HCT116 (cell line): ENCODE data around the gene C19orf85. TPM values are rescaled to one million over a fixed set of nuclear protein-coding genes. Genes with fewer than 3 reads are reported as not detected.

ENCODE experiments used
- ATAC-seq: fragments of 200-7000 bp; cut with Tn5 transposase; 2 replicates; pipeline ENCODE4 v1.9.1; 2020; ENCODE audit warnings: mild to moderate bottlenecking, moderate library complexity
- BruUV-seq: library from RNA; stranded (reverse); fragments of 400-500 nt; replicated peaks from 2 replicates; lab custom pipeline; 2021; lab: Mats Ljungman, UMichigan
- CTCF ChIA-PET: fragments of 300-600 bp; sonication (Branson Sonifier 250); formaldehyde crosslinking; loops from one replicate; lab custom pipeline; 2021; ENCODE audit warnings: antibody characterized with exemption; lab: Charles Lee
- POLR2A ChIA-PET: fragments of 300-600, 350-600 bp; sonication (Branson Sonifier 250); formaldehyde crosslinking; loops from one replicate; lab custom pipeline; 2021; ENCODE audit warnings: antibody characterized with exemption; lab: Charles Lee
- RAD21 ChIA-PET, 2 experiments: fragments of 300-600 bp; sonication (Branson Sonifier 250); formaldehyde crosslinking; loops; one replicate each; lab custom pipeline; 2023; ENCODE audit warnings: low total read pairs in 2 of 2; ENCODE audit not compliant: uncharacterized antibody in 2 of 2, unreplicated experiment in 2 of 2, low non-redundant PET in 1 of 2; lab: Charles Lee
- DNase-seq: peaks from one replicate; pipeline ENCODE4 v3.0.0-alpha.2; 2010; ENCODE audit warnings: low read depth, low spot score
- H2AFZ ChIP-seq: fragments of 200-600 bp; shearing (Covaris generic), sonication (generic); 2 replicates; pipeline ENCODE4 v1.6.1; 2017; ENCODE audit warnings: low read depth, mixed run types, mixed read lengths, antibody characterized with exemption, low read length; ENCODE audit not compliant: poor library complexity, severe bottlenecking
- H3K27ac ChIP-seq: 2 replicates; pipeline ENCODE4 v1.5.1; 2012; ENCODE audit warnings: low read depth, low read length
- H3K27me3 ChIP-seq: fragments of 200-600 bp; sonication (generic); 2 replicates; pipeline ENCODE4 v1.6.1; 2016; ENCODE audit warnings: mixed run types, low read length, mixed read lengths; ENCODE audit not compliant: insufficient read depth
- H3K36me3 ChIP-seq, 2 experiments: fragments of 200-500 bp in 1 of 2; fragments of 200-600 bp in 1 of 2; sonication (Bioruptor generic) in 1 of 2; sonication (generic) in 1 of 2; 2 replicates each; pipeline versions ENCODE4 v1.5.1 to v1.6.1; 2014 to 2016; ENCODE audit warnings: low read length in 2 of 2, inconsistent platforms in 1 of 2, mixed read lengths in 1 of 2, mixed run types in 1 of 2; ENCODE audit not compliant: insufficient read depth in 2 of 2, control insufficient read depth in 1 of 2
- H3K4me1 ChIP-seq, 2 experiments: fragments of 200-600 bp in 1 of 2; sonication (generic) in 1 of 2; 2 replicates each; pipeline versions ENCODE4 v1.5.1 to v1.6.1; 2012 to 2017; ENCODE audit warnings: low read length in 2 of 2, inconsistent platforms in 1 of 2, mild to moderate bottlenecking in 1 of 2, mixed read lengths in 1 of 2, mixed run types in 1 of 2, moderate library complexity in 1 of 2; ENCODE audit not compliant: insufficient read depth in 2 of 2, control insufficient read depth in 1 of 2
- H3K4me2 ChIP-seq: fragments of 200-600 bp; sonication (generic); 2 replicates; pipeline ENCODE4 v1.6.1; 2017; ENCODE audit warnings: mixed run types, low read length, mixed read lengths
- H3K4me3 ChIP-seq, 2 experiments: fragments of 200-600 bp in 1 of 2; sonication (generic) in 1 of 2; replicated peaks in 1 of 2; 2 replicates each; pipeline ENCODE4 v1.5.1; 2011 to 2016; ENCODE audit warnings: low read length in 2 of 2, control low read depth in 1 of 2, low read depth in 1 of 2, mild to moderate bottlenecking in 1 of 2, mixed read lengths in 1 of 2, mixed run types in 1 of 2
- H3K79me2 ChIP-seq: fragments of 200-600 bp; sonication (generic); 2 replicates; pipeline ENCODE4 v1.6.1; 2017; ENCODE audit warnings: mild to moderate bottlenecking, mixed run types, low read length, moderate library complexity, mixed read lengths; ENCODE audit not compliant: insufficient read depth
- H3K9ac ChIP-seq: fragments of 200-600 bp; sonication (generic); 2 replicates; pipeline ENCODE4 v1.6.1; 2016; ENCODE audit warnings: low read length, mixed read lengths
- H3K9me2 ChIP-seq: fragments of 200-600 bp; sonication (generic), shearing (Covaris generic); 2 replicates; pipeline ENCODE4 v1.6.1; 2017; ENCODE audit warnings: mixed run types, mild to moderate bottlenecking, moderate library complexity; ENCODE audit not compliant: insufficient read depth
- H3K9me3 ChIP-seq, 2 experiments: fragments of 200-500 bp in 1 of 2; fragments of 200-600 bp in 1 of 2; sonication (Bioruptor generic) in 1 of 2; sonication (generic) in 1 of 2; 2 replicates each; pipeline ENCODE4 v1.6.1; 2014 to 2017; ENCODE audit warnings: low read length in 2 of 2, mixed read lengths in 2 of 2, inconsistent platforms in 1 of 2, low read depth in 1 of 2, mild to moderate bottlenecking in 1 of 2, mixed run types in 1 of 2, moderate library complexity in 1 of 2; ENCODE audit not compliant: control insufficient read depth in 1 of 2, insufficient read depth in 1 of 2
- H4K20me1 ChIP-seq: fragments of 200-600 bp; sonication (generic), shearing (Covaris generic); 2 replicates; pipeline ENCODE4 v1.6.1; 2017; ENCODE audit warnings: mixed run types, mild to moderate bottlenecking, moderate library complexity; ENCODE audit not compliant: insufficient read depth
- ATF3 ChIP-seq: IDR thresholded peaks from 2 replicates; pipeline ENCODE4 v1.6.1; 2012
- CBX3 ChIP-seq: IDR thresholded peaks from 2 replicates; pipeline ENCODE4 v1.6.1; 2012; ENCODE audit warnings: low read depth
- EGR1 ChIP-seq: IDR thresholded peaks from 2 replicates; pipeline ENCODE4 v1.6.1; 2012; ENCODE audit warnings: low read depth
- ELF1 ChIP-seq: IDR thresholded peaks from 2 replicates; pipeline ENCODE4 v1.6.1; 2012; ENCODE audit warnings: low read depth, borderline replicate concordance
- EZH2 ChIP-seq: fragments of 200-600 bp; sonication (generic); IDR thresholded peaks from 2 replicates; pipeline ENCODE4 v1.6.1; 2017; ENCODE audit warnings: antibody characterized with exemption, mixed run types
- EZH2phosphoT487 ChIP-seq: fragments of 200-600 bp; IDR thresholded peaks from 2 replicates; pipeline ENCODE4 v1.6.1; 2018; ENCODE audit warnings: antibody characterized with exemption, borderline replicate concordance
- FOSL1 ChIP-seq: IDR thresholded peaks from 2 replicates; pipeline ENCODE4 v1.6.1; 2012; ENCODE audit warnings: low read depth
- POLR2AphosphoS5 ChIP-seq: IDR thresholded peaks from 2 replicates; pipeline ENCODE4 v1.6.1; 2011; ENCODE audit warnings: mild to moderate bottlenecking, low read depth, low read length, moderate library complexity
- SRF ChIP-seq: IDR thresholded peaks from 2 replicates; pipeline ENCODE4 v1.6.1; 2012; ENCODE audit warnings: low read depth
- YY1 ChIP-seq: IDR thresholded peaks from 2 replicates; pipeline ENCODE4 v1.6.1; 2011; ENCODE audit warnings: low read length, low read depth, moderate library complexity, mild to moderate bottlenecking; ENCODE audit not compliant: insufficient replicate concordance; ENCODE audit errors: extremely low read depth
- ZFX ChIP-seq: fragments of 450-650 bp; IDR thresholded peaks from 2 replicates; pipeline ENCODE4 v1.6.1; 2017
- ZNF274 ChIP-seq: fragments of 200-500 bp; sonication (Bioruptor generic); IDR thresholded peaks from 2 replicates; pipeline ENCODE4 v1.6.1; 2014; ENCODE audit warnings: mild to moderate bottlenecking, low read depth, low read length, inconsistent platforms
- intact Hi-C: fragments of 100-400 bp; cut with micrococcal nuclease; formaldehyde crosslinking; loops from 2 replicates; pipeline ENCODE4 v1.10.0; 2022
- total RNA-seq: library from RNA; stranded (reverse); gene quantifications from one replicate; pipeline ENCODE4 v1.2.1, GENCODE V29; 2021; ENCODE audit not compliant: unreplicated experiment
- TF ChIP-seq, protein P1 (sequence below): IDR thresholded peaks from 2 replicates; pipeline ENCODE4 v1.6.1; 2012; ENCODE audit warnings: low read depth
- TF ChIP-seq, protein P2 (sequence below), 3 experiments: fragments of 200-600 bp in 1 of 3; sonication (generic) in 1 of 3; IDR thresholded peaks in 2 of 3; conservative IDR thresholded peaks in 1 of 3; 2 replicates each; pipeline ENCODE4 v1.5.1; 2012 to 2017; ENCODE audit warnings: low read depth in 2 of 3, low read length in 2 of 3, antibody characterized with exemption in 1 of 3, borderline replicate concordance in 1 of 3, control low read depth in 1 of 3, mild to moderate bottlenecking in 1 of 3, mixed read lengths in 1 of 3, mixed run types in 1 of 3, moderate library complexity in 1 of 3; ENCODE audit not compliant: insufficient read depth in 1 of 3

Gene C19orf85
- total RNA-seq, 1 experiment from 2014 or later, result 0.34 TPM

DNA sequence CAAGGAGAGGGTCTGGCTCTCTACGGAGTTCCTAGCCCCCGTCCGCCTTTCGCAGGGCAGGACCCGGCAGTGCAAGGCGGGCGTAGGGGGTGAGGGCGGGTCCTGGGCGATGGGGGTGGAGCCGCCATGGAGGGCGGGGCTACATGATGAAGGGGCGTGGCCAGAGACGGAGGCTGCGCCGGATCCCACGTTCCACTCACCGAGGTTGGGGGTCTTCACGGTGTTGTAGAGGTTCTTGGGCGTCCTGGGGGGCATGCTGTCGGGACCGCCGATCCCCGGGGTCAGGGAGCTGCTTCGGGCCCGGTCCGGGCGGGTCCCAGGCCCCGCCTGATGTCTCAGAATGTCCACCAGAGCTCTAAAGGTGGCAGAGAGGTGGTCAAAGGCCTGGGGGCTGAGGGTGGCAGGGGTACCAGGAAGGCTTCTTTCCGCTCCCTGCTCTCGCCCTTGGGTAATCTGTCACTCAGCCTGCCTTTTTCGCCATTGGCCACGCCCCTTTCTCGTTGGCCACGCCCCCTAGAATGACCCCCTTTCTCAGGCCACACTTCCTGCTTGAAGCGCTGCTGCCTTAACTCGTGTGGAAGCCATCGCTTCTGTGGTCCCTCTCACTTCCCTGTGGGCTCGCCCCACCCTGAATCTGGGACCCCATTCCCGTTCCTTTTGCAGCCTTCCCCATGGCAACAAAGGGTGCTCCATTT is 24.0 kb downstream of the C19orf85 start:
- intact Hi-C loops, result loop anchor here (10.0 kb wide), 1 partner anchor 226 kb away; no protein-coding TSS in a partner anchor
- DNase-seq, result no peak
- no peaks in the 10 kb centered on the region for H3K36me3 ChIP-seq
- ChIA-PET RAD21 (no interaction called here), POLR2A (no interaction called here), CTCF (no interaction called here)
- H4K20me1 ChIP-seq, result no peaks in the 10 kb centered on the region
- no peaks in the 10 kb centered on the region for H3K9me3 ChIP-seq
- no peak overlapping the region for H3K4me2 ChIP-seq
- H3K79me2 ChIP-seq, result no peaks in the 10 kb centered on the region
- BruUV-seq, result no TSS peak
- peak; percentile 32; the same call in 1 of the 2 replicates for ATAC-seq
- no peak overlapping the region for H3K9ac ChIP-seq
- no peak overlapping the region for H2AFZ ChIP-seq
- no peak overlapping the region for H3K4me3 ChIP-seq
- no peaks in the 10 kb centered on the region for H3K9me2 ChIP-seq
- H3K4me1 ChIP-seq, result peaks cover 0 to 10% of the 10 kb centered on the region in 2 experiments; a peak in 2 of 4 replicates
- peaks cover 19% of the 10 kb centered on the region; the same call in 1 of the 2 replicates for H3K27me3 ChIP-seq
- H3K27ac ChIP-seq, result no peak overlapping the region
- TF ChIP-seq FOSL1, result no peak
- no peak for TF ChIP-seq ATF3
- no peak for TF ChIP-seq ZNF274
- TF ChIP-seq, protein P1, sequence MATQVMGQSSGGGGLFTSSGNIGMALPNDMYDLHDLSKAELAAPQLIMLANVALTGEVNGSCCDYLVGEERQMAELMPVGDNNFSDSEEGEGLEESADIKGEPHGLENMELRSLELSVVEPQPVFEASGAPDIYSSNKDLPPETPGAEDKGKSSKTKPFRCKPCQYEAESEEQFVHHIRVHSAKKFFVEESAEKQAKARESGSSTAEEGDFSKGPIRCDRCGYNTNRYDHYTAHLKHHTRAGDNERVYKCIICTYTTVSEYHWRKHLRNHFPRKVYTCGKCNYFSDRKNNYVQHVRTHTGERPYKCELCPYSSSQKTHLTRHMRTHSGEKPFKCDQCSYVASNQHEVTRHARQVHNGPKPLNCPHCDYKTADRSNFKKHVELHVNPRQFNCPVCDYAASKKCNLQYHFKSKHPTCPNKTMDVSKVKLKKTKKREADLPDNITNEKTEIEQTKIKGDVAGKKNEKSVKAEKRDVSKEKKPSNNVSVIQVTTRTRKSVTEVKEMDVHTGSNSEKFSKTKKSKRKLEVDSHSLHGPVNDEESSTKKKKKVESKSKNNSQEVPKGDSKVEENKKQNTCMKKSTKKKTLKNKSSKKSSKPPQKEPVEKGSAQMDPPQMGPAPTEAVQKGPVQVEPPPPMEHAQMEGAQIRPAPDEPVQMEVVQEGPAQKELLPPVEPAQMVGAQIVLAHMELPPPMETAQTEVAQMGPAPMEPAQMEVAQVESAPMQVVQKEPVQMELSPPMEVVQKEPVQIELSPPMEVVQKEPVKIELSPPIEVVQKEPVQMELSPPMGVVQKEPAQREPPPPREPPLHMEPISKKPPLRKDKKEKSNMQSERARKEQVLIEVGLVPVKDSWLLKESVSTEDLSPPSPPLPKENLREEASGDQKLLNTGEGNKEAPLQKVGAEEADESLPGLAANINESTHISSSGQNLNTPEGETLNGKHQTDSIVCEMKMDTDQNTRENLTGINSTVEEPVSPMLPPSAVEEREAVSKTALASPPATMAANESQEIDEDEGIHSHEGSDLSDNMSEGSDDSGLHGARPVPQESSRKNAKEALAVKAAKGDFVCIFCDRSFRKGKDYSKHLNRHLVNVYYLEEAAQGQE, result no peak
- TF ChIP-seq EGR1, result no peak
- TF ChIP-seq CBX3, result no peak
- TF ChIP-seq ZFX, result no peak
- TF ChIP-seq SRF, result no peak
- no peak for TF ChIP-seq EZH2phosphoT487
- no peak for TF ChIP-seq ELF1
- TF ChIP-seq, protein P2, sequence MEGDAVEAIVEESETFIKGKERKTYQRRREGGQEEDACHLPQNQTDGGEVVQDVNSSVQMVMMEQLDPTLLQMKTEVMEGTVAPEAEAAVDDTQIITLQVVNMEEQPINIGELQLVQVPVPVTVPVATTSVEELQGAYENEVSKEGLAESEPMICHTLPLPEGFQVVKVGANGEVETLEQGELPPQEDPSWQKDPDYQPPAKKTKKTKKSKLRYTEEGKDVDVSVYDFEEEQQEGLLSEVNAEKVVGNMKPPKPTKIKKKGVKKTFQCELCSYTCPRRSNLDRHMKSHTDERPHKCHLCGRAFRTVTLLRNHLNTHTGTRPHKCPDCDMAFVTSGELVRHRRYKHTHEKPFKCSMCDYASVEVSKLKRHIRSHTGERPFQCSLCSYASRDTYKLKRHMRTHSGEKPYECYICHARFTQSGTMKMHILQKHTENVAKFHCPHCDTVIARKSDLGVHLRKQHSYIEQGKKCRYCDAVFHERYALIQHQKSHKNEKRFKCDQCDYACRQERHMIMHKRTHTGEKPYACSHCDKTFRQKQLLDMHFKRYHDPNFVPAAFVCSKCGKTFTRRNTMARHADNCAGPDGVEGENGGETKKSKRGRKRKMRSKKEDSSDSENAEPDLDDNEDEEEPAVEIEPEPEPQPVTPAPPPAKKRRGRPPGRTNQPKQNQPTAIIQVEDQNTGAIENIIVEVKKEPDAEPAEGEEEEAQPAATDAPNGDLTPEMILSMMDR (IDR thresholded peaks at IDR 0.05 in 2 of 3, conservative IDR thresholded peaks at IDR 0.05 in 1 of 3; ENCODE audit: borderline replicate concordance in 1 of 3, insufficient read depth in 1 of 3, low read depth in 2 of 3, low read length in 2 of 3), result no peak
- TF ChIP-seq EZH2, result no peak
- TF ChIP-seq YY1, result no peak
- TF ChIP-seq POLR2AphosphoS5, result no peak
- TF ChIP-seq, all 23 proteins: peak for 0
